Measurements from ENCODE around the gene CUBN.

- no peak for TF ChIP-seq CTCF (IDR thresholded peaks at IDR 0.05)
- no peak for TF ChIP-seq ZNF138 (CRISPR knock-in tag; conservative IDR thresholded peaks at IDR 0.05)
Measured at GRCh38 chr10:17051851-17052250, 77.8 kb downstream of the CUBN start.

Measured in WTC11 (cell line).